ENCODE results near the gene KLRC3. TPM values are rescaled to one million over a fixed set of nuclear protein-coding genes. Genes with fewer than 3 reads are reported as not detected.
"Not testable (repeated sequence)": the region's sequence is repeated elsewhere in the genome, so short reads cannot be mapped to it uniquely, and the experiment has no call there.

The KLRC3 gene
- total RNA-seq, 6 donors from 2014 or later: 1.1 TPM; not detected in 5

GRCh38 chr12:10397296-10397695, 23.1 kb downstream of the KLRC3 start:
- Histone ChIP-seq H3K27ac (no peak overlapping the region), H3K36me3 (no peaks in the 10 kb centered on the region), H3K9me3 (no peaks in the 10 kb centered on the region), H3K27me3 (no peaks in the 10 kb centered on the region), H3K4me1 (peaks cover 5 to 14% (median 11%) of the 10 kb centered on the region in 4 donors), H3K4me3 (no peak overlapping the region)
- DNase-seq: no peak
- TF ChIP-seq POLR2A (IDR thresholded peaks at IDR 0.05): no peak
- TF ChIP-seq EP300 (IDR thresholded peaks at IDR 0.05): no peak
- no peak for TF ChIP-seq POLR2AphosphoS5 (IDR thresholded peaks at IDR 0.05)
- TF ChIP-seq CTCF (IDR thresholded peaks at IDR 0.05): no peak
- WGBS, 2 donors: 52 to 70% methylated on average over 2 of the region's 2 CpGs
- no peak for ATAC-seq (ENCODE audit: low FRiP score in 2 of 2)

GRCh38 chr12:10396176-10396575, 24.2 kb downstream of the KLRC3 start:
- not testable (repeated sequence) for ATAC-seq (ENCODE audit: low FRiP score in 2 of 2)

GRCh38 chr12:10395390-10395998, 24.9 kb downstream of the KLRC3 start:
- H3K4me3 ChIP-seq: peak overlapping the region in 1 of 4 donors; percentile 2
- WGBS, 2 donors: 17 to 25% methylated on average over 6 of the region's 6 CpGs
- ATAC-seq (ENCODE audit: low FRiP score in 2 of 2): peak; percentile 46 to 86
- H3K27me3 ChIP-seq: no peaks in the 10 kb centered on the region
- TF ChIP-seq CTCF (IDR thresholded peaks at IDR 0.05): no peak
- TF ChIP-seq EP300 (IDR thresholded peaks at IDR 0.05): no peak
- no peak for TF ChIP-seq POLR2A (IDR thresholded peaks at IDR 0.05)
- TF ChIP-seq POLR2AphosphoS5 (IDR thresholded peaks at IDR 0.05): peak in 1 of 2 donors; percentile 25
- no peak for DNase-seq
- H3K9me3 ChIP-seq: no peaks in the 10 kb centered on the region
- H3K4me1 ChIP-seq: peaks cover 5 to 22% (median 17%) of the 10 kb centered on the region in 4 donors
- H3K27ac ChIP-seq: peak overlapping the region; percentile 3 to 46 (median 26)
- H3K36me3 ChIP-seq: no peaks in the 10 kb centered on the region

More at GRCh38 chr12:10396176-10396575, 24.2 kb downstream of the KLRC3 start:
- Histone ChIP-seq H3K4me1 (peaks cover 5 to 22% (median 17%) of the 10 kb centered on the region in 4 donors), H3K4me3 (peak overlapping the region in 1 of 4 donors; percentile 2), H3K27ac (peak overlapping the region in 2 of 4 donors; percentile 35 to 46)
- WGBS, 2 donors: 88 to 89% methylated on average over 15 of the region's 15 CpGs
- H3K27me3 ChIP-seq, H3K36me3 ChIP-seq, H3K9me3 ChIP-seq, DNase-seq: not testable (repeated sequence)

- H3K27me3 ChIP-seq; H3K9me3 ChIP-seq; H3K4me3 ChIP-seq; DNase-seq; ATAC-seq (ENCODE audit: low FRiP score in 2 of 2); H3K36me3 ChIP-seq: not testable (repeated sequence)
- Histone ChIP-seq H3K27ac (peak overlapping the region in 2 of 4 donors; percentile 3 to 18), H3K4me1 (peaks cover 5 to 22% (median 17%) of the 10 kb centered on the region in 4 donors)
- WGBS, 2 donors: 80 to 87% methylated on average over 11 of the region's 11 CpGs
These were observed 25.8 kb downstream of the KLRC3 start for GRCh38 chr12:10394531-10395152.

GRCh38 chr12:10393291-10393690, 27.1 kb downstream of the KLRC3 start:
- 52 to 53% methylated on average over 3 of the region's 3 CpGs for WGBS, 2 donors

More at GRCh38 chr12:10393291-10393690, 27.1 kb downstream of the KLRC3 start:
- Histone ChIP-seq H3K27me3 (no peaks in the 10 kb centered on the region), H3K9me3 (no peaks in the 10 kb centered on the region), H3K4me3 (no peak overlapping the region), H3K4me1 (peaks cover 5 to 22% (median 17%) of the 10 kb centered on the region in 4 donors), H3K36me3 (no peaks in the 10 kb centered on the region), H3K27ac (no peak overlapping the region)
- ATAC-seq (ENCODE audit: low FRiP score in 2 of 2): no peak
- DNase-seq: no peak
- TF ChIP-seq POLR2AphosphoS5 (IDR thresholded peaks at IDR 0.05): no peak
- no peak for TF ChIP-seq CTCF (IDR thresholded peaks at IDR 0.05)
- TF ChIP-seq POLR2A (IDR thresholded peaks at IDR 0.05): no peak
- TF ChIP-seq EP300 (IDR thresholded peaks at IDR 0.05): no peak
